Stimulated activated CD4-positive, alpha-beta T cell treated with anti-CD3 and anti-CD28 coated beads, Interleukin-12 subunit alpha, Interleukin-12 subunit beta, amount 100 ng/mL, for 4 hours (primary cell): ENCODE data around the gene CLCA1.

ENCODE experiments used
- DNase-seq: peaks from one replicate; pipeline ENCODE4 v3.0.0-alpha.2; 2020

CLCA1 gene

GRCh38 chr1:86468501-86468977 lies at the start of gene CLCA1:
CLCA1 (plus strand) TSS chr1:86468927; CDS start chr1:86468972, 45 bp downstream.
- DNase-seq, result no peak

- DNase-seq, result no peak
These were observed 49.3 kb upstream of the CLCA1 start for GRCh38 chr1:86419277-86419903.

- DNase-seq, result no peak
These were observed 47.0 kb upstream of the CLCA1 start for GRCh38 chr1:86421601-86422280.

- DNase-seq, result no peak
These were observed 45.3 kb upstream of the CLCA1 start for GRCh38 chr1:86423473-86423872.

- DNase-seq, result no peak
These were observed 44.9 kb upstream of the CLCA1 start, which contains the start of gene CLCA2 for GRCh38 chr1:86423873-86424272. CLCA2 (plus strand) TSS chr1:86424171; CDS start chr1:86424248, 77 bp downstream.

GRCh38 chr1:86429122-86429725 lies 39.5 kb upstream of the CLCA1 start:
- no peak for DNase-seq

GRCh38 chr1:86429835-86430234 lies 38.9 kb upstream of the CLCA1 start:
- DNase-seq, result no peak

GRCh38 chr1:86430376-86430775 lies 38.4 kb upstream of the CLCA1 start:
- no peak for DNase-seq

GRCh38 chr1:86434059-86434458 lies 34.7 kb upstream of the CLCA1 start:
- DNase-seq, result no peak

- DNase-seq, result no peak
These were observed 33.4 kb upstream of the CLCA1 start for GRCh38 chr1:86435327-86435726.

GRCh38 chr1:86436041-86436440 lies 32.7 kb upstream of the CLCA1 start:
- DNase-seq, result no peak

- DNase-seq, result no peak
These were observed 27.1 kb upstream of the CLCA1 start for GRCh38 chr1:86441581-86441980.

- no peak for DNase-seq
These were observed 26.7 kb upstream of the CLCA1 start for GRCh38 chr1:86441997-86442396.

- no peak for DNase-seq
These were observed 22.8 kb upstream of the CLCA1 start for GRCh38 chr1:86445919-86446318.

- no peak for DNase-seq
These were observed 21.4 kb upstream of the CLCA1 start for GRCh38 chr1:86447198-86447790.

GRCh38 chr1:86448670-86449069 lies 20.1 kb upstream of the CLCA1 start:
- no peak for DNase-seq

- no peak for DNase-seq
These were observed 19.6 kb upstream of the CLCA1 start for GRCh38 chr1:86449103-86449502.

GRCh38 chr1:86450847-86451246 lies 17.9 kb upstream of the CLCA1 start:
- DNase-seq, result no peak

GRCh38 chr1:86453664-86454063 lies 15.1 kb upstream of the CLCA1 start:
- DNase-seq, result no peak

GRCh38 chr1:86455073-86455472 lies 13.7 kb upstream of the CLCA1 start:
- no peak for DNase-seq

GRCh38 chr1:86460998-86461397 lies 7.7 kb upstream of the CLCA1 start:
- DNase-seq, result no peak

GRCh38 chr1:86461482-86461881 lies 7.2 kb upstream of the CLCA1 start:
- no peak for DNase-seq

GRCh38 chr1:86464819-86465218 lies 3.9 kb upstream of the CLCA1 start:
- DNase-seq, result no peak
